ENCODE data around the gene TPO.

DNA sequence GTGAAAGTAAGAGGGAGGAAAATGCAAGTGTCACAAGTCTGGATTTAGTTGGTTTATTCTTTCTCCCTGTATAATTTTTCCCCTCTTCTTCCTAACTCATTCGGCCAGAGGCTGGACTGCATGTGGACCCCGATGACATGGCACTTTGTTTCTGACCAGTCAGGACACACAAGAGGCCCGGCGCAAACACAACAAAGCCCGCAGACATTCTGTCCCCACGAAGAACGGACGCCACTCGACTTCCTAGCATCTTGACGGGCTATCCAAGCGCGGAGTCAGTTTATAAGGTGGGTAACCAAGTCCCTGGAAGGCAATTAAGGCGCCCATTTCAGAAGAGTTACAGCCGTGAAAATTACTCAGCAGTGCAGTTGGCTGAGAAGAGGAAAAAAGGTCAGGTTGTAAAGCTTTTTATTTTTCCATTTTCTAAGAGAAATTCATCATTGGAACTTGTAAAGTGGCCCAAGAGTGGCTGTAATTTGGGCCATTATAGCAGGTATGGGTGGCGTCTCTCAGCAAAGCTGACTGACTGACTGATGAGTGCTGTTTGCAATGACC lies at the start of gene TPO:
- TF ChIP-seq, protein P1, sequence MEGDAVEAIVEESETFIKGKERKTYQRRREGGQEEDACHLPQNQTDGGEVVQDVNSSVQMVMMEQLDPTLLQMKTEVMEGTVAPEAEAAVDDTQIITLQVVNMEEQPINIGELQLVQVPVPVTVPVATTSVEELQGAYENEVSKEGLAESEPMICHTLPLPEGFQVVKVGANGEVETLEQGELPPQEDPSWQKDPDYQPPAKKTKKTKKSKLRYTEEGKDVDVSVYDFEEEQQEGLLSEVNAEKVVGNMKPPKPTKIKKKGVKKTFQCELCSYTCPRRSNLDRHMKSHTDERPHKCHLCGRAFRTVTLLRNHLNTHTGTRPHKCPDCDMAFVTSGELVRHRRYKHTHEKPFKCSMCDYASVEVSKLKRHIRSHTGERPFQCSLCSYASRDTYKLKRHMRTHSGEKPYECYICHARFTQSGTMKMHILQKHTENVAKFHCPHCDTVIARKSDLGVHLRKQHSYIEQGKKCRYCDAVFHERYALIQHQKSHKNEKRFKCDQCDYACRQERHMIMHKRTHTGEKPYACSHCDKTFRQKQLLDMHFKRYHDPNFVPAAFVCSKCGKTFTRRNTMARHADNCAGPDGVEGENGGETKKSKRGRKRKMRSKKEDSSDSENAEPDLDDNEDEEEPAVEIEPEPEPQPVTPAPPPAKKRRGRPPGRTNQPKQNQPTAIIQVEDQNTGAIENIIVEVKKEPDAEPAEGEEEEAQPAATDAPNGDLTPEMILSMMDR (IDR thresholded peaks at IDR 0.05; ENCODE audit: low read length), result no peak
- TF ChIP-seq EZH2phosphoT487 (IDR thresholded peaks at IDR 0.05; ENCODE audit: low read length) (no peak), EZH2 (optimal IDR thresholded peaks at IDR 0.05; ENCODE audit: low read depth, low read length) (no peak)

Measured in MM.1S (cell line).